ENCODE results near the gene TINAGL1.
"Not testable (repeated sequence)": the region's sequence is repeated elsewhere in the genome, so short reads cannot be mapped to it uniquely, and the experiment has no call there.

- TF ChIP-seq CTCF (conservative IDR thresholded peaks at IDR 0.05; ENCODE audit: low read length); EZH2phosphoT487 (IDR thresholded peaks at IDR 0.05; ENCODE audit: borderline replicate concordance): not testable (repeated sequence)
Measured at GRCh38 chr1:31587328-31587699, 11.0 kb downstream of the TINAGL1 start.
